HCT116 (cell line): ENCODE data around the gene RGS7. TPM values are rescaled to one million over a fixed set of nuclear protein-coding genes. Genes with fewer than 3 reads are reported as not detected.

ENCODE experiments used
- ATAC-seq: fragments of 200-7000 bp; cut with Tn5 transposase; 2 replicates; pipeline ENCODE4 v1.9.1; 2020; ENCODE audit warnings: mild to moderate bottlenecking, moderate library complexity
- BruUV-seq: library from RNA; stranded (reverse); fragments of 400-500 nt; replicated peaks from 2 replicates; lab custom pipeline; 2021; lab: Mats Ljungman, UMichigan
- CTCF ChIA-PET: fragments of 300-600 bp; sonication (Branson Sonifier 250); formaldehyde crosslinking; loops from one replicate; lab custom pipeline; 2021; ENCODE audit warnings: antibody characterized with exemption; lab: Charles Lee
- POLR2A ChIA-PET: fragments of 300-600, 350-600 bp; sonication (Branson Sonifier 250); formaldehyde crosslinking; loops from one replicate; lab custom pipeline; 2021; ENCODE audit warnings: antibody characterized with exemption; lab: Charles Lee
- RAD21 ChIA-PET, 2 experiments: fragments of 300-600 bp; sonication (Branson Sonifier 250); formaldehyde crosslinking; loops; one replicate each; lab custom pipeline; 2023; ENCODE audit warnings: low total read pairs in 2 of 2; ENCODE audit not compliant: uncharacterized antibody in 2 of 2, unreplicated experiment in 2 of 2, low non-redundant PET in 1 of 2; lab: Charles Lee
- DNase-seq: peaks from one replicate; pipeline ENCODE4 v3.0.0-alpha.2; 2010; ENCODE audit warnings: low read depth, low spot score
- H2AFZ ChIP-seq: fragments of 200-600 bp; shearing (Covaris generic), sonication (generic); 2 replicates; pipeline ENCODE4 v1.6.1; 2017; ENCODE audit warnings: low read depth, mixed run types, mixed read lengths, antibody characterized with exemption, low read length; ENCODE audit not compliant: poor library complexity, severe bottlenecking
- H3K27ac ChIP-seq: 2 replicates; pipeline ENCODE4 v1.5.1; 2012; ENCODE audit warnings: low read depth, low read length
- H3K27me3 ChIP-seq: fragments of 200-600 bp; sonication (generic); 2 replicates; pipeline ENCODE4 v1.6.1; 2016; ENCODE audit warnings: mixed run types, low read length, mixed read lengths; ENCODE audit not compliant: insufficient read depth
- H3K36me3 ChIP-seq, 2 experiments: fragments of 200-500 bp in 1 of 2; fragments of 200-600 bp in 1 of 2; sonication (Bioruptor generic) in 1 of 2; sonication (generic) in 1 of 2; 2 replicates each; pipeline versions ENCODE4 v1.5.1 to v1.6.1; 2014 to 2016; ENCODE audit warnings: low read length in 2 of 2, inconsistent platforms in 1 of 2, mixed read lengths in 1 of 2, mixed run types in 1 of 2; ENCODE audit not compliant: insufficient read depth in 2 of 2, control insufficient read depth in 1 of 2
- H3K4me1 ChIP-seq, 2 experiments: fragments of 200-600 bp in 1 of 2; sonication (generic) in 1 of 2; 2 replicates each; pipeline versions ENCODE4 v1.5.1 to v1.6.1; 2012 to 2017; ENCODE audit warnings: low read length in 2 of 2, inconsistent platforms in 1 of 2, mild to moderate bottlenecking in 1 of 2, mixed read lengths in 1 of 2, mixed run types in 1 of 2, moderate library complexity in 1 of 2; ENCODE audit not compliant: insufficient read depth in 2 of 2, control insufficient read depth in 1 of 2
- H3K4me2 ChIP-seq: fragments of 200-600 bp; sonication (generic); 2 replicates; pipeline ENCODE4 v1.6.1; 2017; ENCODE audit warnings: mixed run types, low read length, mixed read lengths
- H3K4me3 ChIP-seq, 2 experiments: fragments of 200-600 bp in 1 of 2; sonication (generic) in 1 of 2; replicated peaks in 1 of 2; 2 replicates each; pipeline ENCODE4 v1.5.1; 2011 to 2016; ENCODE audit warnings: low read length in 2 of 2, control low read depth in 1 of 2, low read depth in 1 of 2, mild to moderate bottlenecking in 1 of 2, mixed read lengths in 1 of 2, mixed run types in 1 of 2
- H3K79me2 ChIP-seq: fragments of 200-600 bp; sonication (generic); 2 replicates; pipeline ENCODE4 v1.6.1; 2017; ENCODE audit warnings: mild to moderate bottlenecking, mixed run types, low read length, moderate library complexity, mixed read lengths; ENCODE audit not compliant: insufficient read depth
- H3K9ac ChIP-seq: fragments of 200-600 bp; sonication (generic); 2 replicates; pipeline ENCODE4 v1.6.1; 2016; ENCODE audit warnings: low read length, mixed read lengths
- H3K9me2 ChIP-seq: fragments of 200-600 bp; sonication (generic), shearing (Covaris generic); 2 replicates; pipeline ENCODE4 v1.6.1; 2017; ENCODE audit warnings: mixed run types, mild to moderate bottlenecking, moderate library complexity; ENCODE audit not compliant: insufficient read depth
- H3K9me3 ChIP-seq, 2 experiments: fragments of 200-500 bp in 1 of 2; fragments of 200-600 bp in 1 of 2; sonication (Bioruptor generic) in 1 of 2; sonication (generic) in 1 of 2; 2 replicates each; pipeline ENCODE4 v1.6.1; 2014 to 2017; ENCODE audit warnings: low read length in 2 of 2, mixed read lengths in 2 of 2, inconsistent platforms in 1 of 2, low read depth in 1 of 2, mild to moderate bottlenecking in 1 of 2, mixed run types in 1 of 2, moderate library complexity in 1 of 2; ENCODE audit not compliant: control insufficient read depth in 1 of 2, insufficient read depth in 1 of 2
- H4K20me1 ChIP-seq: fragments of 200-600 bp; sonication (generic), shearing (Covaris generic); 2 replicates; pipeline ENCODE4 v1.6.1; 2017; ENCODE audit warnings: mixed run types, mild to moderate bottlenecking, moderate library complexity; ENCODE audit not compliant: insufficient read depth
- ATF3 ChIP-seq: IDR thresholded peaks from 2 replicates; pipeline ENCODE4 v1.6.1; 2012
- CBX3 ChIP-seq: IDR thresholded peaks from 2 replicates; pipeline ENCODE4 v1.6.1; 2012; ENCODE audit warnings: low read depth
- CEBPB ChIP-seq: IDR thresholded peaks from 2 replicates; pipeline ENCODE4 v1.6.1; 2012; ENCODE audit warnings: low read depth
- EGR1 ChIP-seq: IDR thresholded peaks from 2 replicates; pipeline ENCODE4 v1.6.1; 2012; ENCODE audit warnings: low read depth
- ELF1 ChIP-seq: IDR thresholded peaks from 2 replicates; pipeline ENCODE4 v1.6.1; 2012; ENCODE audit warnings: low read depth, borderline replicate concordance
- EZH2 ChIP-seq: fragments of 200-600 bp; sonication (generic); IDR thresholded peaks from 2 replicates; pipeline ENCODE4 v1.6.1; 2017; ENCODE audit warnings: antibody characterized with exemption, mixed run types
- EZH2phosphoT487 ChIP-seq: fragments of 200-600 bp; IDR thresholded peaks from 2 replicates; pipeline ENCODE4 v1.6.1; 2018; ENCODE audit warnings: antibody characterized with exemption, borderline replicate concordance
- JUND ChIP-seq: IDR thresholded peaks from 2 replicates; pipeline ENCODE4 v1.6.1; 2012
- MAX ChIP-seq: IDR thresholded peaks from 2 replicates; pipeline ENCODE4 v1.6.1; 2012
- POLR2A ChIP-seq: IDR thresholded peaks from 2 replicates; pipeline ENCODE4 v1.7.0; 2011; ENCODE audit warnings: borderline replicate concordance; ENCODE audit not compliant: insufficient read depth, insufficient read length; ENCODE audit errors: extremely low read depth
- RAD21 ChIP-seq: IDR thresholded peaks from 2 replicates; pipeline ENCODE4 v1.6.1; 2012; ENCODE audit warnings: low read depth, mild to moderate bottlenecking
- REST ChIP-seq: IDR thresholded peaks from 2 replicates; pipeline ENCODE4 v1.6.1; 2012; ENCODE audit warnings: low read depth
- SIN3A ChIP-seq: IDR thresholded peaks from 2 replicates; pipeline ENCODE4 v1.6.1; 2012; ENCODE audit warnings: low read depth
- SP1 ChIP-seq: IDR thresholded peaks from 2 replicates; pipeline ENCODE4 v1.6.1; 2012; ENCODE audit warnings: low read depth
- SRF ChIP-seq: IDR thresholded peaks from 2 replicates; pipeline ENCODE4 v1.6.1; 2012; ENCODE audit warnings: low read depth
- TCF7L2 ChIP-seq: IDR thresholded peaks from 2 replicates; pipeline ENCODE4 v1.7.0; 2011; ENCODE audit warnings: borderline replicate concordance, inconsistent platforms; ENCODE audit not compliant: insufficient read depth, insufficient read length; ENCODE audit errors: extremely low read depth
- ZBTB33 ChIP-seq: IDR thresholded peaks from 2 replicates; pipeline ENCODE4 v1.6.1; 2011; ENCODE audit warnings: mild to moderate bottlenecking, low read length, moderate library complexity; ENCODE audit not compliant: insufficient replicate concordance; ENCODE audit errors: extremely low read depth
- ZFX ChIP-seq: fragments of 450-650 bp; IDR thresholded peaks from 2 replicates; pipeline ENCODE4 v1.6.1; 2017
- intact Hi-C: fragments of 100-400 bp; cut with micrococcal nuclease; formaldehyde crosslinking; loops from 2 replicates; pipeline ENCODE4 v1.10.0; 2022
- total RNA-seq: library from RNA; stranded (reverse); gene quantifications from one replicate; pipeline ENCODE4 v1.2.1, GENCODE V29; 2021; ENCODE audit not compliant: unreplicated experiment

The RGS7 gene
- total RNA-seq, 1 experiment from 2014 or later, result not detected

GRCh38 chr1:241357366-241358340 is 648 bp upstream of the RGS7 start (continued):
- TF ChIP-seq TCF7L2 (no peak), EZH2phosphoT487 (no peak), CEBPB (no peak), EZH2 (no peak), ZBTB33 (no peak), ATF3 (no peak), CBX3 (no peak), ELF1 (no peak), SRF (no peak), POLR2A (no peak), ZFX (no peak), EGR1 (no peak), SP1 (no peak)

GRCh38 chr1:241356187-241356518 is 852 bp downstream of the RGS7 start:
- no peak for ATAC-seq
- ChIA-PET POLR2A (no interaction called here), CTCF (no interaction called here), RAD21 (no interaction called here)
- Histone ChIP-seq H3K9ac (no peak overlapping the region), H3K36me3 (no peaks in the 10 kb centered on the region), H3K9me2 (no peaks in the 10 kb centered on the region), H3K27ac (no peak overlapping the region), H3K4me2 (no peak overlapping the region), H4K20me1 (no peaks in the 10 kb centered on the region; the same call in 1 of the 2 replicates), H2AFZ (no peak overlapping the region), H3K79me2 (no peaks in the 10 kb centered on the region), H3K27me3 (peaks cover 9% of the 10 kb centered on the region; the same call in 1 of the 2 replicates), H3K9me3 (no peaks in the 10 kb centered on the region), H3K4me1 (no peaks in the 10 kb centered on the region), H3K4me3 (no peak overlapping the region)
- no peak for DNase-seq
- intact Hi-C loops, result no loop called here
- no TSS peak for BruUV-seq
- TF ChIP-seq SP1 (no peak), POLR2A (no peak), EZH2phosphoT487 (no peak), ZFX (no peak), REST (no peak), RAD21 (no peak), SIN3A (no peak), ELF1 (no peak), JUND (no peak), CBX3 (no peak), SRF (no peak), MAX (no peak)
